ENCODE data around the gene CD81.

CD81 gene

DNA sequence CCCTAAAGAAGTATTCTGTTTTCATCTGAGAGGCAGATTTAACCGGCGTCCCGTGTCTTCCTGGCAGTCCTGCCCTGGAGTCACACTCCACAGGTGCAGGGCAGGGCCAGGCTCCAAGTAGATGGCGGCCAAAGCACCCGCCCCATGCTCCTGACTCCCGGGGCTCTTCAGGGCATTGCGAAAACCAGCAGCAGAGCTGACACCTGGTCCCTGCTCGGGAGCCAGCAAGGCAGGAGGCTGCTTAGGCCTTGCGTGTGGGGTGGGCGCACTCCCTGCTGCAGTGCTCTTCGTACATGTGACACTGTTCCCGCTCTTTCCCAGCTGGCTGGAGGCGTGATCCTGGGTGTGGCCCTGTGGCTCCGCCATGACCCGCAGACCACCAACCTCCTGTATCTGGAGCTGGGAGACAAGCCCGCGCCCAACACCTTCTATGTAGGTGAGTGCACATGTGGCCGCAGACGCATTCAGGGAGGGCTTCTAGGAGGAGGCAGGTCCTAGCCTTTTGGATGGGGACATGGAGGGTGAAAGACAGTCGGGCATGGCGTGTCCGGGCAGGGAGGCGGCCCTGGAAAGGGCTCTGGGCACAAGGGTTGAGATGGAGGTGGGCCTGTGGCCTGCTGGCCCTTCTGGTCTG lies 13.1 kb downstream of the CD81 start:
- ATAC-seq = no peak
- no peak for TF ChIP-seq PPARA (CRISPR knock-in tag; IDR thresholded peaks at IDR 0.05; ENCODE audit: borderline replicate concordance)
- no peak for TF ChIP-seq TOX (CRISPR knock-in tag; IDR thresholded peaks at IDR 0.05; ENCODE audit: borderline replicate concordance)
- no peak for TF ChIP-seq ARNTL (CRISPR knock-in tag; IDR thresholded peaks at IDR 0.05; ENCODE audit: borderline replicate concordance, low read depth)
- TF ChIP-seq ZNF70 (CRISPR knock-in tag; IDR thresholded peaks at IDR 0.05) = no peak
- no peak for TF ChIP-seq SNAI2 (CRISPR knock-in tag; IDR thresholded peaks at IDR 0.05)
- TF ChIP-seq, protein P1, sequence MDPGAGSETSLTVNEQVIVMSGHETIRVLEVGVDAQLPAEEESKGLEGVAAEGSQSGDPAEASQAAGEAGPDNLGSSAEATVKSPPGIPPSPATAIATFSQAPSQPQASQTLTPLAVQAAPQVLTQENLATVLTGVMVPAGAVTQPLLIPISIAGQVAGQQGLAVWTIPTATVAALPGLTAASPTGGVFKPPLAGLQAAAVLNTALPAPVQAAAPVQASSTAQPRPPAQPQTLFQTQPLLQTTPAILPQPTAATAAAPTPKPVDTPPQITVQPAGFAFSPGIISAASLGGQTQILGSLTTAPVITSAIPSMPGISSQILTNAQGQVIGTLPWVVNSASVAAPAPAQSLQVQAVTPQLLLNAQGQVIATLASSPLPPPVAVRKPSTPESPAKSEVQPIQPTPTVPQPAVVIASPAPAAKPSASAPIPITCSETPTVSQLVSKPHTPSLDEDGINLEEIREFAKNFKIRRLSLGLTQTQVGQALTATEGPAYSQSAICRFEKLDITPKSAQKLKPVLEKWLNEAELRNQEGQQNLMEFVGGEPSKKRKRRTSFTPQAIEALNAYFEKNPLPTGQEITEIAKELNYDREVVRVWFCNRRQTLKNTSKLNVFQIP (CRISPR knock-in tag; IDR thresholded peaks at IDR 0.05; ENCODE audit: borderline replicate concordance, low read depth) = no peak
- TF ChIP-seq ESRRG (CRISPR knock-in tag; IDR thresholded peaks at IDR 0.05) = no peak
- TF ChIP-seq GLIS3 (CRISPR knock-in tag; IDR thresholded peaks at IDR 0.05) = no peak
- no peak for TF ChIP-seq CSDC2 (CRISPR knock-in tag; IDR thresholded peaks at IDR 0.05)
- no peak for TF ChIP-seq CREB5 (CRISPR knock-in tag; IDR thresholded peaks at IDR 0.05; ENCODE audit: low read depth)
- TF ChIP-seq TCF4 (CRISPR knock-in tag; IDR thresholded peaks at IDR 0.05; ENCODE audit: borderline replicate concordance) = no peak
- TF ChIP-seq ZC3H10 (CRISPR knock-in tag; IDR thresholded peaks at IDR 0.05) = no peak

DNA sequence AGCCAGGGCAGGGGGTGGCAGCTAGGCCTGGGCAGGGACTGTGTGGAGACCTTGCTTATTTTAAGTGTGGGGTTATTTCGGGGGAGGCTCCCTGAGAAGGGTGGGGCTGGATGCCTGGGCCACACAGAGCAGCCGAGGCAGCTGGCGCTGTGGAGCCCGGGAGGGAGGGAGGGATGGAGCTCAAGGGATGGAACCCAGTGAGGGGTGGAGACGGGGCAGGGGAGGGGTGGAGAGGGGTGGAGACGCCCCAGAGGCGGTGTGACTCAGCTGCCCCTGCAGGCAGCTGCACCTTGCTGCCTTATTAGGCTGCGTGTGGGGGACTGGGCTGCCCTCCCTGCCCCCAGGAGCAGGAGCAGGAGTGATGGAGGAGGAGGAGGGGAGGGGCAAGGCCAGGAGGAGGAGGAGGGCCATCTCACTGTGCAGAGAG lies 13.6 kb downstream of the CD81 start:
- peak; percentile 52 for ATAC-seq
- TF ChIP-seq ISL1 (CRISPR knock-in tag; IDR thresholded peaks at IDR 0.05) = no peak
- no peak for TF ChIP-seq OSR1 (CRISPR knock-in tag; IDR thresholded peaks at IDR 0.05)
- no peak for TF ChIP-seq ZFP30 (CRISPR knock-in tag; IDR thresholded peaks at IDR 0.05)
- no peak for TF ChIP-seq BACH2 (CRISPR knock-in tag; IDR thresholded peaks at IDR 0.05; ENCODE audit: borderline replicate concordance)
- TF ChIP-seq, protein P1 (CRISPR knock-in tag; IDR thresholded peaks at IDR 0.05; ENCODE audit: borderline replicate concordance, low read depth) = no peak
- TF ChIP-seq ARNTL (CRISPR knock-in tag; IDR thresholded peaks at IDR 0.05; ENCODE audit: borderline replicate concordance, low read depth) = no peak
- no peak for TF ChIP-seq CSDC2 (CRISPR knock-in tag; IDR thresholded peaks at IDR 0.05)
- no peak for TF ChIP-seq ZNF8 (CRISPR knock-in tag; IDR thresholded peaks at IDR 0.05)
- no peak for TF ChIP-seq TOX (CRISPR knock-in tag; IDR thresholded peaks at IDR 0.05; ENCODE audit: borderline replicate concordance)

DNA sequence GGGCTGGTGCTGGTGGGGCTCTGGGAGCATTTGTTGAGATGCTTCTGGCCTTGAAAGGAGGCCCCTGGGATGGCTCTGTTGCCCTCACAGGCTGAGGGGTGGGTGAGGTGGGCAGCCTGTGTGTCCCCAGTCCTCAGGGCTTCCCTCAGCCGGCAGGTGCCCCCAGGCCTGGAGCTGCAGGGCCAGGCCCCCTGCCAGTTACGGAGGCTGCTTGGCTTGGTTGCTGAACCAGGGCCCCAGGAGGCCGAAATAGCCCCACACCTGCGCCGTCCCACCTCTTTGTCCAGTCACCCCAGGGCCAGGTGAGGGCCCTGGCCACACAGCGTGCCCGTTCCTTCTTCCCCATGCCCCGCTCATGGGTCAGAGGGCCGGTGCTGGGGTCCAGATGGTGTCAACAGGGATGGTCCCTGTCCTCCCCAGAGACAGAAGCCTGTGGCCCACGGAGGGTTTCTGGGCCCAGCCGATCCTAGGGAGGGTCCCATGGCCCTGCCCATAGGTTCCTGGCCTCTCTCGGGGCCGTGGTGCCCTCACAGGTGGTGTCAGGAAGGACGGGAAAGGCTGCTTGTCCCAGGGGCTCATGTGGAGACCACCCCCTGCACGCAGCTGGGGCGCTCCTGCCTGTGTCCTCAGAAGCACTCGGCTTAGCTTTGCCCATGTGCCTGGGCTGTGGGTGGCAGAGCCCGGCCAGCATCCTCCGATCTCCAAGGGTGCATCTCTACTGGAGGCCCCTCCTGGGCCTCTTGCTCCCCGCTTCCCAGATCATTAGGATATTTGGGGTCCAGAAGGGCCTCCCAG lies 14.3 kb downstream of the CD81 start:
- ATAC-seq = no peak
- no peak for TF ChIP-seq PPARA (CRISPR knock-in tag; IDR thresholded peaks at IDR 0.05; ENCODE audit: borderline replicate concordance)
- TF ChIP-seq ZFP30 (CRISPR knock-in tag; IDR thresholded peaks at IDR 0.05) = no peak
- TF ChIP-seq CSDC2 (CRISPR knock-in tag; IDR thresholded peaks at IDR 0.05) = no peak
- no peak for TF ChIP-seq ISL1 (CRISPR knock-in tag; IDR thresholded peaks at IDR 0.05)
- TF ChIP-seq CSRNP3 (CRISPR knock-in tag; IDR thresholded peaks at IDR 0.05) = no peak
- TF ChIP-seq SNAI2 (CRISPR knock-in tag; IDR thresholded peaks at IDR 0.05) = no peak
- TF ChIP-seq GLIS3 (CRISPR knock-in tag; IDR thresholded peaks at IDR 0.05) = no peak
- no peak for TF ChIP-seq RARB (CRISPR knock-in tag; IDR thresholded peaks at IDR 0.05)
- no peak for TF ChIP-seq TOX (CRISPR knock-in tag; IDR thresholded peaks at IDR 0.05; ENCODE audit: borderline replicate concordance)
- TF ChIP-seq, protein P1 (CRISPR knock-in tag; IDR thresholded peaks at IDR 0.05; ENCODE audit: borderline replicate concordance, low read depth) = no peak
- no peak for TF ChIP-seq ARNTL (CRISPR knock-in tag; IDR thresholded peaks at IDR 0.05; ENCODE audit: borderline replicate concordance, low read depth)
- TF ChIP-seq ZNF8 (CRISPR knock-in tag; IDR thresholded peaks at IDR 0.05) = no peak
- TF ChIP-seq ZFP3 (CRISPR knock-in tag; IDR thresholded peaks at IDR 0.05) = no peak
- no peak for TF ChIP-seq ESRRG (CRISPR knock-in tag; IDR thresholded peaks at IDR 0.05)
- TF ChIP-seq OSR1 (CRISPR knock-in tag; IDR thresholded peaks at IDR 0.05) = no peak
- no peak for TF ChIP-seq PATZ1 (CRISPR knock-in tag; IDR thresholded peaks at IDR 0.05; ENCODE audit: borderline replicate concordance)
- no peak for TF ChIP-seq TCF4 (CRISPR knock-in tag; IDR thresholded peaks at IDR 0.05; ENCODE audit: borderline replicate concordance)
